GM21515 (cell line): ENCODE data around the gene TRNAU1AP.
"Not testable (repeated sequence)": the region's sequence is repeated elsewhere in the genome, so short reads cannot be mapped to it uniquely, and the experiment has no call there.

Experiments used
- ATAC-seq: cut with Tn5 transposase; IDR thresholded peaks from one replicate; pipeline ENCODE4 v1.9.1; 2021; ENCODE audit not compliant: unreplicated experiment

TRNAU1AP gene

GRCh38 chr1:28552758-28553663, at the start of gene TRNAU1AP:
TRNAU1AP (plus strand) TSS chr1:28553085; CDS start chr1:28553111, 26 bp downstream.
- ATAC-seq: peak; percentile 86

- no peak for ATAC-seq
Observed at GRCh38 chr1:28503117-28503516, 49.8 kb upstream of the TRNAU1AP start.

- peak; percentile 71 for ATAC-seq
Observed at GRCh38 chr1:28505406-28506187, 47.3 kb upstream of the TRNAU1AP start, which contains the start of gene RCC1. RCC1 (plus strand) TSS chr1:28506043; CDS start chr1:28529867, 23,824 bp downstream.

GRCh38 chr1:28506907-28507246, 46.0 kb upstream of the TRNAU1AP start:
- ATAC-seq: no peak

- no peak for ATAC-seq
Observed at GRCh38 chr1:28507247-28507645, 45.6 kb upstream of the TRNAU1AP start.

GRCh38 chr1:28507646-28508434, 45.0 kb upstream of the TRNAU1AP start:
- no peak for ATAC-seq

- ATAC-seq: no peak
Observed at GRCh38 chr1:28508435-28508754, 44.5 kb upstream of the TRNAU1AP start.

GRCh38 chr1:28509705-28510272, 43.1 kb upstream of the TRNAU1AP start:
- no peak for ATAC-seq

GRCh38 chr1:28510273-28510969, 42.5 kb upstream of the TRNAU1AP start:
- no peak for ATAC-seq

- ATAC-seq: no peak
Observed at GRCh38 chr1:28510970-28511440, 41.9 kb upstream of the TRNAU1AP start.

GRCh38 chr1:28512058-28512611, 40.8 kb upstream of the TRNAU1AP start:
- ATAC-seq: no peak

- ATAC-seq: not testable (repeated sequence)
Observed at GRCh38 chr1:28514445-28514933, 38.4 kb upstream of the TRNAU1AP start.

- no peak for ATAC-seq
Observed at GRCh38 chr1:28516518-28516956, 36.3 kb upstream of the TRNAU1AP start.

GRCh38 chr1:28517649-28517999, 35.3 kb upstream of the TRNAU1AP start:
- ATAC-seq: no peak

GRCh38 chr1:28518000-28518744, 34.7 kb upstream of the TRNAU1AP start:
- peak; percentile 74 for ATAC-seq

- peak; percentile 18 for ATAC-seq
Observed at GRCh38 chr1:28518745-28519341, 34.0 kb upstream of the TRNAU1AP start.

- no peak for ATAC-seq
Observed at GRCh38 chr1:28519946-28520725, 32.7 kb upstream of the TRNAU1AP start.

GRCh38 chr1:28520796-28521195, 32.1 kb upstream of the TRNAU1AP start:
- not testable (repeated sequence) for ATAC-seq
